ENCODE data around the gene ACBD6.

GRCh38 chr1:180542838-180543145 is 40.4 kb upstream of the ACBD6 start:
- TF ChIP-seq CTCF (IDR thresholded peaks at IDR 0.05) (no peak), POLR2A (IDR thresholded peaks at IDR 0.05) (no peak)
